NCI-H1694 treated with DMSO at 0.1 percent for 48 hours (cell line): ENCODE measurements around the gene SIRT3.

ENCODE experiments used
- DNase-seq: peaks from one replicate; lab custom pipeline; 2025; lab: John Stamatoyannopoulos, UW

The SIRT3 gene

DNA sequence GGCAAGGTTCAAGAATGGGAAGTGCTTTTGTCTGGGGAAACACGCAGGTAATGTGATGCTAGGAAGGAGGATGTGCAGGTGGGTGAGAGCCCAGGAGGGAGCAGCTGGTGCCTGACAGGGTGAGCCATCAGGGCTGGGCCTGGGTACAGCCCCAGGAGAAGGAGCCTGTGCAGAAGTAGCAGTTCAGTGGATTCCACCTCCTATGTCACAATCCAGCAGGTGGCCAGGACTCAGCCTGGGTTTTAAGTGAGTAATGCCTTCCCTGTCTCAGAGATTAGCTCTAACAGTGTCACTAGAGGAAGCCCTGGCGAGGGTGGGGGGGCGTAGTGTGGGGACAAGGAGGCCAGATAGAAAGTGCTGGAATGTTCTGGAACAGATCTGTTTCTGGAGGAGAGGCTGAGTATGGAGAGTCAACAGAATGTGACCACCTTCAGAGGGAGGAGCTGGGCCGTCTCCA is 20.5 kb downstream of the SIRT3 start:
- DNase-seq = no peak

DNA sequence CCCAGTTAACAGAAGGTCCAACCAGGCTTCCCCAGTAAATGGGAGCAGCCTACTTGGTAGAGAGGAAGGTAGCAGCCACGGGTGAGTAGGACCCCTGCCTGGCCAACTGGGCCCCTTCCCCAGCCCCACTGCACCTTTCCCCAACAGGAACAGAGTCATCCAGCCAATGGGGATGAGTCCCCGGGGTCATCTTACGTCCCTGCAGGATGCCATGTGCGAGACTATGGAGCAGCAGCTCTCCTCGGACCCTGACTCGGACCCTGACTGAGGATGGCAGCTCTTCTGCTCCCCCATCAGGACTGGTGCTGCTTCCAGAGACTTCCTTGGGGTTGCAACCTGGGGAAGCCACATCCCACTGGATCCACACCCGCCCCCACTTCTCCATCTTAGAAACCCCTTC is 22.1 kb downstream of the SIRT3 start:
- no peak for DNase-seq

DNA sequence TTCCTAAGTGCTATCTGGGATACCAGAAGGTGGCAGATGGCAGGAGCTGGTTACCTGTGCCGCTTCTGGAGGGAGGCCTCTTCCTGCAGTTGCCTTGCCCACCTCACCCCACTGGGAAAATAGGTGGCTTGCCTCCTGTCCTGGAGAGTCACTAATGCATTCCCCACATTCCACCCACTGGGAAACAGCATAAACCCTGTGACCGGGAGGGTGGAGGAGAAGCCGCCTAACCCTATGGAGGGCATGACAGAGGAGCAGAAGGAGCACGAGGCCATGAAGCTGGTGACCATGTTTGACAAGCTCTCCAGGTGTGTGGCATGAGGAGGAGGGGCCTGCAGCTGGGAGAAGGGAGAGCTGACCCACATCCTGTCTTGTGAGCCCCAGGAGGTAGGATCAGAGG is 23.0 kb downstream of the SIRT3 start:
- DNase-seq = no peak

DNA sequence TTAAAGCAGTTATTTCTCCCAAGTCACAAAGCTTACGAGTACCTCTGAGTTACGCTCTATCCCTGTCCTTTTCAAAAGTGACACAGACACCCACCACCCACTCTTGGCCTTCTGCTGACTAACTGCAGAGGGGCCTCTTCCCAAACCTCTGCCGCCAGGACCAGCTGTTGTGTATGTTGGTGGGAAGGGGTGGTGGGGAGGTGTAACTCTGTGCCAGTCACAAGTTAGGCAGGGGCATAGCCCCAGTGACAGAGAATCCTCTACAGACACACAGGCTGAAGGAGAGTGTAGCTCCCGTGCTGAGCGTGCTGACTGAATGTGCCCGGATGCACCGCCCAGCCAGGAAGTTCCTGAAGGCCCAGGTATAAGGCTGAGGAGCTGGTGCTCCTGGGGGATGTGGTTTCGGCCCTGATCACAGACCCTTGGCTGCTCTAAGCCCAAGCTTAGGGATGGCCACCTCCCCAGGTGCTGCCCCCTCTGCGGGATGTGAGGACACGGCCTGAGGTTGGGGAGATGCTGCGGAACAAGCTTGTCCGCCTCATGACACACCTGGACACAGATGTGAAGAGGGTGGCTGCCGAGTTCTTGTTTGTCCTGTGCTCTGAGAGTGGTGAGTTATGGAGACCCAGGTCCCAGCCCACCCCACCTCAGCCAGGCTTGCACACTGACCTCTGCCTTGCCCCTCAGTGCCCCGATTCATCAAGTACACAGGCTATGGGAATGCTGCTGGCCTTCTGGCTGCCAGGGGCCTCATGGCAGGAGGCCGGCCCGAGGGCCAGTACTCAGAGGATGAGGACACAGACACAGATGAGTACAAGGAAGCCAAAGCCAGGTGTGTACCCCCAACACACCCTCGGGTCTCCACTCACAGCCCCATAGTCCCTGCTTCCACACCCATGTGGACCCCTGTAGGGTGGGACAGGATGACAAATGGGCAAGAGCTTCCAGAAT is 23.7 kb downstream of the SIRT3 start:
- no peak for DNase-seq

DNA sequence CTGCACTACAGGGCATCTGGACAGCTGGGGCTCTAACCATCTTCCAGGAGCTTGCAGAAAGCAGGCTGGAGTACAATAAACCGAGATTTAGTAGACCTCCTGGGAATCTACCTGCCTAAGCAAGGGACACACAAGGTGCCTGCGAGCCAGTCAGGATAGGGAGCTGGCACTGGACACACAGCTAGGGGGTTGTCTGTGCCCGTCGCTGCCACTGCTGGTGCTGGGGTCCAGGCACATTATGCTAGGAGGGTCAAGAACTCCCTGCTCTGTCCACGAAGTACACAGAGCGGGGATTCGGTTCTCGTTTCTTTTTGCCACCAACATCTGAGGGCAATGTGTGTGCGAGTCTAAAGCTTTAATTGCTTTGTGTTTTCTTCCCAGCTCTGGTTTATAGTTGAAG is 24.4 kb downstream of the SIRT3 start:
- DNase-seq = no peak

DNA sequence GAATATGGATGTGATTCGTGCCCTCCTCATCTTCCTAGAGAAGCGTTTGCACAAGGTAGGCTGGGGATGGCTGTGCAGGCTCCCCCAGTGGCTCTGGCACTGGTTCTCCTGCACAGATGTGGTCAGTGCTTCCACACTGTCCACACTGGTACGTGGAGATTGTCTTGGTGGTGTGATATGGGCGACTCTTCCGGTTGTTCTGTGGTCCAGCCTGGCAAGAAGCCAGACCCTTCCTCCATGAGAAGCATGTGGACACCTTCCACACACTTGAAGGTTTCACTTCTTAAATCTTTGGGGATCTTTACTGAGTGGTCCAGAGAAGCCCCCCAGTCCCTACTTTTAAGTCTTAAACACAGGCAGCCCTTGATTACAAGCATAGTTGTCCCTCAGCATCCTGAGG is 24.8 kb downstream of the SIRT3 start:
- DNase-seq = no peak

DNA sequence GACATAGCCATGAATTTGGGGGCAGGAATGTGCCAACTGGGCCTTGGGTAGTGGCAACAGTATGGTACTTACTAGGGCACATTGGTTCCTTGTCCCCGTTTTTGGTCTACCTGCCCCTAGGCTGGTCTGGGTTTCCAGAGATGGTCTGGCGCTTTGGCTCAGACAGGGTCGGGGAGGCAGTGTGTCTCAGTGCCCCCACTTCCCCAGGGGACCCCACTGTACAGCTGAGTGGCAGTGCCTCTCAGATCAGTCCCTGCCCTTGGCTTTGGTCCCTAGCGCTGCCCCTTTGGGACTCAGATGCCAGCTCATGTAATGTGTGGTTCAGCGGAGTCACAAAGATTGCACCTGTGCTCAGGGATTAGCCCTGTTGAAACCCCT is 25.4 kb downstream of the SIRT3 start:
- no peak for DNase-seq

DNA sequence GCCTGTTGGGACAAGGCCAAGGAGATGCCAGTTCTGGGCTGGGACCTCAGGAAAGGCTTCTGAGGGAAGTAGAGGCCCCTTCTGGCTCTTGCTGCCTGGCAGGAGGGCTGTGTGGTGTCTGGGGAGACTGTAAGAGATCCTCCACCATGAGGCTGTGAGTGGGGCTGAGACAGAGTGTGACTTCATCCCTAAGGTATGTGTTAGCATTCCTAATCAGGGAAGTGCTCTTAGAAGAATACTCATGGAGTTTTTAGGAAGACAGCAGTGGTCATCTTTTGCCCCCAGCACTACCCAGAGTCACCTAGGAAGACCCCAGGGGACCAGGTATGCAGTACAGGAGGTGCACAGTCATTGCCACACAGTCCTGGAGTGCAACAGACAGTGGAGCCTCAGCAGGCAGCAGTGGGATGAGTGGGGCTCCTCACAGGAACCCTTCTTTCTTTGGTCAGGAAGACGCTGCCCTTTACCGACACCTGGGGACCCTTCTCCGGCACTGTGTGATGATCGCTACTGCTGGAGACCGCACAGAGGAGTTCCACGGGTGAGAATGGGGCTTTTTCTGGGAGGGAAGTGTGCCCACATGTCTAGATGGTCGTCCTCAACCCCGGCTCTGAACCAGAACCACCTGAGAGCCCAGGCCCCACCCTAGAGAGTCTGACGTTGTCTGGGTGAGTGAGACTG is 25.9 kb downstream of the SIRT3 start:
- DNase-seq = no peak

DNA sequence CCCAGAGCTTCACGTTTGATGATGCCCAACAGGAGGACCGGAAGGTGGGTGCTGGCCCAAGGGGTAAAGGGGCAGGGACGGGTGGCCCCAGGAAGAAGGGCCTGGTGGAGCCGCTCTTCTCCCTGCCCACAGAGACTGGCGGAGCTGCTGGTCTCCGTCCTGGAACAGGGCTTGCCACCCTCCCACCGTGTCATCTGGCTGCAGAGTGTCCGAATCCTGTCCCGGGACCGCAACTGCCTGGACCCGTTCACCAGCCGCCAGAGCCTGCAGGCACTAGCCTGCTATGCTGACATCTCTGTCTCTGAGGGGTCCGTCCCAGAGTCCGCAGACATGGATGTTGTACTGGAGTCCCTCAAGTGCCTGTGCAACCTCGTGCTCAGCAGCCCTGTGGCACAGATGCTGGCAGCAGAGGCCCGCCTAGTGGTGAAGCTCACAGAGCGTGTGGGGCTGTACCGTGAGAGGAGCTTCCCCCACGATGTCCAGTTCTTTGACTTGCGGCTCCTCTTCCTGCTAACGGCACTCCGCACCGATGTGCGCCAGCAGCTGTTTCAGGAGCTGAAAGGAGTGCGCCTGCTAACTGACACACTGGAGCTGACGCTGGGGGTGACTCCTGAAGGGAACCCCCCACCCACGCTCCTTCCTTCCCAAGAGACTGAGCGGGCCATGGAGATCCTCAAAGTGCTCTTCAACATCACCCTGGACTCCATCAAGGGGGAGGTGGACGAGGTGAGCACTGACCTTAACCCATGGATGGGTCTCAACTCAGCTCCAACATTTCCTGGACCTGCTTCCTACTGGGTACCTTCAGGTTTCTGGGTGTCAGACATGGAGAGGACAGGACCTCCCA is 26.6 kb downstream of the SIRT3 start:
- no peak for DNase-seq

DNA sequence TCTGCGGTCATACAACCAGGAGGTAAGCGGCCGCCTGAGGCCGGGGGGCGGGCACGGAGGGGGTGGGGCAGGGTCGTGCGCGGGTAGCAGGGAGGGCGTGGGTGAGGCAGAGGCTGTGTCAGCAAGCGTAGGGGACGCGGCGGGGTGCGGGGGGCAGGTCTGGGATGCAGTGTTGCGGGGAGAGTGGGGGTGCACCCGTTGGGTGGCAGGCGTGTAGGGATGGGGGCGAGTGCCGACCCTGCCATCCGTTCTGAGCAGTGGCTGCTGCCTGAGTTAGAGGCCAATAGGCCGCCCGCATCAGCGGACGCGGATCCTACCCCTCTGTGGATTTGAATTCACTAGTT is 27.3 kb downstream of the SIRT3 start:
- no peak for DNase-seq

DNA sequence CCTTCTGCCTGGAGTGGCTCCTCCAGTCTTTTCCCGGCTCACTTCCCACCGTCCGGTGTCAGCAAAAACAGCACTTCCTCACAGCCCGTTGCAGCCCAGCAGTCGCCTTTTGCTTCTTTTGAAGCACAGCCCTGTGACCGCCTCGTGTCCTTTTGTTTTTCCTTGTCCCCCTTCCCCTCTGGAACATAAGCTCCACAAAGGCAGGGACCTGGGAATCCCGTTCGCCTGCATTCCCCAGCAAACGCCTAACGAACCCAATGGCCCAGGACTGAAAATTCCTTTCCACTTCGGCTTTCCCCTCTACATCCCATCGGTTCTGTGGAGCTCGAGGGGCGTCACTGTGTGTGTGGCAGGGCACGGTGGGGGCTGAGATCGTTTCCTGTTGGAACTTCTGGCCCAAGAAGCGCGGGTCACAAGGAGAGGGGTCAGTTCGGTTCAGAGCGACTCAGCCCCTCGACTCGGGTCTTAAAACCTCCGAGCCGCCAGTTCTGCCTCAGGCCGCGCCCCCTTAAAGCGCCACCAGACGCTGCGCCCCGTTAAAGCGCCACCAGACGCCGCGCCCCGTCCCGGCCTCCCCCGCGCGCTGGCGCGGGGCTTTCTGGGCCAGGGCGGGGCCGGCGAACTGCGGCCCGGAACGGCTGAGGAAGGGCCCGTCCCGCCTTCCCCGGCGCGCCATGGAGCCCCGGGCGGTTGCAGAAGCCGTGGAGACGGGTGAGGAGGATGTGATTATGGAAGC is 27.8 kb downstream of the SIRT3 start:
- DNase-seq = peak; percentile 1

DNA sequence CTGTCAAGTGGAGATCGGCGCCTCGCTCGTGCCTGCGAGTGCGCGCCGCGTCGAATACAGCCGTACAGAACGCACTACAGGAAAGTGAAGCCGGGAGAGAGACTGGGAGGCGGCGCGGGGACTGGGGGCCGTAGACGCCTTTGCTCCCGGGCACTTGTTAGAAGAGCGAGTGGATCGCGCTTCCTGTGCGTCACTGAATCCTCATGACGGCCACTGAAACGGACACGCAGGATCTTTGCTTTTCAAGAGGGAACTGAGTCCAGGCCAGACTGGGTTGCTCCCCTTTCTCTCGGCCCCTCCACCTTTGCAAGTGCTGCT is 28.3 kb downstream of the SIRT3 start:
- DNase-seq = no peak

DNA sequence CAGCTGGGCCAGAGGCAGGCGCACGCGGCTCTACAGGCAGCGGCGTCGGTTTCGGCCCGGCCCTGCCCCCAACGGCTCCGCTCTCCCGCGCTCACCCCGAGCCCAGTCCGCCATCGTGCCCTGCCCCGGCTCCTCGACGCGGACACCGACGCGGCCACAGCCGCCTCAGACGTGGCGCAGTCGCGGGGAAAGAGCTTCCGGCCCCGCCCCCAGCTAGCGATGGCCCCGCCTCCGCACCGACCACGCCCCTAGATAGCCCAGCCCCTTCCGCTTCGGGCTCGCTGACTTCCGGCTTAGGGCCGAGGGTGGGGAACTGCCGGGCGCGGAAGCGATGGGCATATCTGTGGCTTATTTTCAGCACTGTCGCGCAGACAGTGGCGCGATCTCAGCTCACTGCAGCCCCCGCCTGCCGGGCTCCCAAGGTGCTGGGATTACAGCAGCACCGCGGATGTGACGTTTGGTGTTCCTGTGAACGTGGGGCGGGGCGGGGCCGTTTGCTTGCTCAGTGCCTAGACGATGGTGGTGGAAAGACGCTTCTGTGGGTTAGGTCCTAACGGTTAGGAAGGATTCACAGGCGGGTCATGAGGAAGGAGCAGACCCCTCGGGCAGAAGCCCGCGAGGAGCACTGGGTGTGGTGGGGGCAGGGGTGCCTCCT is 28.8 kb downstream of the SIRT3 start, which contains the start of the genes BET1L and RIC8A:
TSS of gene BET1L (minus strand) at position 192 of the 655 bp plus-strand sequence. CDS start at position 114, 78 bp downstream.
TSS of gene RIC8A (plus strand) at position 501 of the 655 bp plus-strand sequence. CDS start 1,147 bp downstream, outside the sequence.
- DNase-seq = peak; percentile 85

DNA sequence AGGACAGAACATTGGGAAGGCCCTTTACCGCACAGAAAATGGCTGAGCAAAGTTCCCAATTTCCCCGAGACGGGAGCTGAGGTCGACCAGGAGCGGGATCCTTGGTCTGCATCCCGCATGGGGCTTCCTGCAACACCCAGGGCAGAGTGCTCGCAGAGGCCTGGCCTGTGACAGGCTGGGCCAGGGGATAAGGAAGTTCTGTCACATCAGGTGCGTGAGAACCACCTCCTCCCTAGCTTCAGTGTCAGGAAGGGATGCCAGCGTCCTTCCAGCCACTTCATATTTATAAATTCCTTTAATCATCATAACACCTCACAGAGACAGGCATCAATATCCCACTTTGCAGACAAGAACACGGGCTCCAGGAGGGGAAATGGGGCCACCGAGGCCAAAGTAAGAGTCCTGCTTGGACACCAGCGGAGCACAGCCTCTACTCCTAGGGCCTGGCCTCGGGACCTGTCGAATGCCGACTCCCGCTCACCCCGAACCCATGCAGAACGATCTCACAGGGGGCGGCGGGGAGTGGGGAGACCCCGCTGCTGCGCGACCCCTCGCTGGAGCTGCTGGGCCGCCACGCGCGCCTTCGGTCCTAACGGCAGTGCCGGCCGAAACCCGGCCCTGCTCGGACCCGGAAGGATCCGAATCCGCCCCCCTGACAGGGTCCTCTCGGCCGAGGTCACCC is 29.5 kb downstream of the SIRT3 start:
- no peak for DNase-seq

DNA sequence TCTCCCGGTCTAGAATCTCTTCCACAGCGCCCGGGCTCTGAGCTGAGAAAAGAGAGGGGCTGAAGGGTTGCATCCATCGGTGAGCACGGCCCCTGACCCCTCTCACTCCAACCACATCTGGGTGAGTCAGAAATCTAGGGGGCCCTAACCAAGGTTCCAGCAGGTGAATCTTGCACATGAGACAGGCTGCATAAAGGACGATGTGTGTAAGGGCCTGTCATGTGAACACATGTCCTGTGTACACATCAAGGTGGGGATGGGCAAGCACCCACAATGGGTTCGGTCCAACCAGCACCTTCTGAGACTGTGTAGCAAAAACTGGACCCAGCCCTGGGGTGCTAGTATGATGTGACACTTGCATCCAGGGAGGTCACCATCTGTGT is 30.1 kb downstream of the SIRT3 start:
- DNase-seq = no peak

DNA sequence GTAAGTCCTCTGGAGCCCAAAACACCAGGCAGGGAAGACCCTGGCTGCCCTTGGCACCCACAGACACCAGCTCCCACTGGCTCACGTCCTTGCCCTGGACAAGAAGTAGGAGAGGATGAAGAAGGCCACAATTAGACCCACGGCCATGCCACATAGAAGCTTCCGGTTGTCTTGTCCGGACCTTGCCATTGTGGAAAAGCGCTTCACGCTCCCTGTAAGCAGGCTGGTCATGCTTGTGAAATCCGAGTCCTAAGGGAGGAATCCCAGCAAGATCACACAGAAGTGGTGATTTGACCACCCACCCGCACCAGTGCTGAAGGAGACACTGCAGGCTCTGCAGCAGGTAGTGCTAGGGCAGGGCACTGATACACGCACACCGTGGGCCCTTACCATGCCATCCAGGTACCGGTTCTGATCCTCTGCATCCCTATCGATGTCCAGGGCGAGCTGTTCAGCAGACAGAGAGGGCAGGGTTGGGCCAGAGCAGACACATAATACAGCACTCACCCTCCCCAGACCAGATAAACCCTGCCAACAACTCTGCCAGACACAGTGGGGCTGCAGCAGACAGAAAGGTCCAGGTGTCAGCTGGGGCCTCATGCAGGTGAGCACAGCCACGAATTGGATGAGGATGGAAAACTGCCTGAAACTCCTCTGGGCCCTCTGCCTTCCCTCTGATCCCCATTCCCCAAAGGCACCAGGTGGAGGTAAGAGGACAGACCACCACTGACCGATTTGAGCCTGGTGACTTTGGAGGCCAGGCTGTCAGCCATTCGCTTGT is 30.7 kb downstream of the SIRT3 start:
- no peak for DNase-seq

DNA sequence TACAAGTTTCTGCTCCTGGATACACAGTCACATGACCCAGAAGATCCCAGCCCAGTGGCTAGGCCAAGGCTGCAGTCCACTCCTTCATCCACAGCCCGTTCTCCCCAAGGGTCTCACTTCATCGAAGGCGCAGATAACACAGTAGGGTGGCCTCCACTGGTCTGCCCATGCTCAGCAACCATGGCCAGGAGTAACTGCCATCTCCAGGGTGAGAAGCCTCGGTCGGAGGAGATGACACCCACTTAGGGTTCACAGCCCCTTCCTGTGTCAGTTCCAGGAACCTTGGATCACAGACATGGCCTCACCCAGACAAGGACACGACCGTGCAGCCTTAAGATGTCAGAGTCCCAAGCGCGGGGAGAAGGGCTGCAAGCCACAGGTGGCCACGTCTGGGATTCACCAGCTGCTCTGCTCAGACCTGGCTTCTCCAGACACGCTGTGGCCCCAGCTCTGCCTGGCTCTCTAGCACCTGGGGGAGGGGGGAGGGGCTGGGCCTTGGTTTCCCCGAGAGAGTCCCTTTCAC is 31.5 kb downstream of the SIRT3 start:
- DNase-seq = no peak

DNA sequence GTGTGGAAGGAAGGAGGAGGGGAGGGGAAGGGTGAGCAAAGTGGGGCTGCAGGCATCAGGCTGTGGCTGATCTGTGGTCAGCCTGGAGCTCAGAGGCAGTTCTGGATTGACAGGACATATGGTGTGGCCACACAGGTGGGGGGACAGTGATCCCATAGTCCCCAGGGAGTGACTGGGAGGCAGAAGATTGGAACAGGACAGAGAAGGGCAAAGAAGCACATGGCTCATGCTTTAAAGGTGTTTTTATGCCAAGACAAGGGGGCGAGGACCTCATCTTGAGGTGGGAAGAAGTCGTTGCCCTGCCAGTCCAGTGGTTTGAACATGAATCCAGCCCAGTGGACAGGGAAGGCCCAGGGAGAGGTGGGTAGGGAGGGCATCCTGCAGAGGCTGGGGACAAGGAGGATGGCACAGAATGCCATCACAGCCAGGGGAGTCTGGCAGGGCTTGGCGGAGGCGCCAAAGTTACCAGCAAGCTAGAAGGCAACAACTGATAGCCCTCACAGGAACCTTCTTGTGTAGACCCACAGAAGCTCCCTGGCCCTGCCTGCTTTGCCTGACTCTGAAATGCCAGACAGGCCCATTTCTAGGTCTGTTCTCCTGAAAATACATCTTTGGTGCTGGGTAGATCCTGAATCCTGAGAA is 32.1 kb downstream of the SIRT3 start:
- no peak for DNase-seq
